DMS53 treated with DMSO at 0.1 percent for 48 hours (cell line): ENCODE measurements around the gene ARID3A.
A peak's percentile ranks its signal among the peaks of the same experiment; 100 is the strongest.

ENCODE experiments used
- DNase-seq: peaks from one replicate; lab custom pipeline; 2025; ENCODE audit not compliant: unreplicated experiment; lab: John Stamatoyannopoulos, UW

The ARID3A gene

DNA sequence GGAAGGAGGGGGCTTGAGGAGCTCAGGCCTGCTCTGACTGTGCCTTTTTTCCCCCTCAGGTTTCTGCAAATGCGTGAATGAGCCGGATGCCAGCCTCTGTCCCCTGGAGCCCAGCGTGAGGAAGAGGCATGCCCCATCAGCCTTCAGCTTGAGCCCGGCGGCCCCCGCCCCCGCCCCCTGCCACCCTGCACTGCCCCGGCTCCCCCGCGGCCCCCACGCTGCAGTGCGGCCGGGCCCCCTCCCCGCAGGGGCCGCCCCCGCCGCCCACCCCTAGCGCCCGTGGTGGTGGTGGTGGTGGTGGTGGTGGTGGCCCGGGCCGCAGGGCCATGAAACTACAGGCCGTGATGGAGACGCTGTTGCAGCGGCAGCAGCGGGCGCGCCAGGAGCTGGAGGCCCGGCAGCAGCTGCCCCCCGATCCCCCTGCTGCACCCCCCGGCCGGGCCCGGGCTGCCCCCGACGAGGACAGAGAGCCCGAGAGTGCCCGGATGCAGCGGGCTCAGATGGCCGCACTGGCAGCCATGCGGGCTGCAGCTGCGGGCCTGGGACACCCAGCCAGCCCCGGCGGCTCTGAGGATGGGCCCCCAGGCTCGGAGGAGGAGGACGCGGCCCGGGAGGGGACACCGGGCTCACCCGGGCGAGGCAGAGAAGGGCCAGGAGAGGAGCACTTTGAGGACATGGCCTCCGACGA is 3.5 kb downstream of the ARID3A start:
- no peak for DNase-seq

DNA sequence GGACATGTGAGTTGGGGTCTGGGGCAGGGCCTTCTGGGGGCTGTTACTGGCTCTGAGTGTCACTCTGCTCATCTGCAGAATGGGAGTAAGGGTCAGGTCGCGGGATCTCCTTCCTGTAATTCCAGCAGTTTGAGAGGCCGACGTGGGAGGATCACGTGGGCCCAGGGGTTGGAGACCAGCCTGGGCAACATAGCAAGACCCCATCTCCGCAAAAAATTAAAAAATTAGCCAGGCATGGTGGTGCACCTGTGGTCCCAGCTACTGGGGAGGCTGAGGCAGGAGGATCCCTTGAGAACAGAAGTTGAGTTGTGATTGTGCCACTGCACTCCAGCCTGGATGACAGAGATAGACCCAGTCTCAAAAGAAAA is 4.0 kb downstream of the ARID3A start:
- no peak for DNase-seq

DNA sequence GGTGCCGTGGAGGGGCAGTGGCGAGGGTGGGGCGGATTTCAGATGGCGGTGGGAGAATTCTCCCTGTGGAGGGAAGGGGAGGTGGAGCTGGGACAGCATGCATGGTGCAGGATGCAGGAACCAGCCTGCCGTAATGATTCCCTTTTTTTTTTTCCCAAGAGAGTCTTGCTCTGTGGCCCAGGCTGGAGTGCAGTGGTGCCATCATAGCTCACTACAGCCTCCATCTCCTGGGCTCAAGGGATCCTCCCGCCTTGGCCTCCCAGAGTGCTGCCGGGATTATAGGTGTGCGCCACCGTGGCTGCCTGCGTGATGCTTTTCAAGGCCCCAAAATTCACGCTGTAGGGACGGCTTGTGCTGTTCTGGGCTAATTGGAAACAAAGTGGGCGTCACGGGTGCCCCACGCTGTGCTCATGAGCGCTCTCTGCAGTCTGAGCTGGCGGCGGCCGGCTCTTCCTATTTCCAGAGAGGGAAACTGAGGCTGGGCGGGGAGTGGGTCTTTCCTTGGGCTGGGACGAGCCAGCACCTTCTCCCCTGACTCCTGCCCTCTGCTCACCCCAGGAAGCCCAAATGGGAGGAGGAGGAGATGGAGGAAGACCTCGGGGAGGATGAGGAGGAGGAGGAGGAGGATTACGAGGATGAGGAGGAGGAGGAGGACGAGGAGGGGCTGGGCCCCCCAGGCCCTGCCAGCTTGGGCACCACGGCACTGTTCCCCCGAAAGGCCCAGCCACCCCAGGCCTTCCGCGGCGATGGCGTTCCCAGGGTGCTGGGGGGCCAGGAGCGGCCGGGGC is 6.2 kb downstream of the ARID3A start:
- no peak for DNase-seq

DNA sequence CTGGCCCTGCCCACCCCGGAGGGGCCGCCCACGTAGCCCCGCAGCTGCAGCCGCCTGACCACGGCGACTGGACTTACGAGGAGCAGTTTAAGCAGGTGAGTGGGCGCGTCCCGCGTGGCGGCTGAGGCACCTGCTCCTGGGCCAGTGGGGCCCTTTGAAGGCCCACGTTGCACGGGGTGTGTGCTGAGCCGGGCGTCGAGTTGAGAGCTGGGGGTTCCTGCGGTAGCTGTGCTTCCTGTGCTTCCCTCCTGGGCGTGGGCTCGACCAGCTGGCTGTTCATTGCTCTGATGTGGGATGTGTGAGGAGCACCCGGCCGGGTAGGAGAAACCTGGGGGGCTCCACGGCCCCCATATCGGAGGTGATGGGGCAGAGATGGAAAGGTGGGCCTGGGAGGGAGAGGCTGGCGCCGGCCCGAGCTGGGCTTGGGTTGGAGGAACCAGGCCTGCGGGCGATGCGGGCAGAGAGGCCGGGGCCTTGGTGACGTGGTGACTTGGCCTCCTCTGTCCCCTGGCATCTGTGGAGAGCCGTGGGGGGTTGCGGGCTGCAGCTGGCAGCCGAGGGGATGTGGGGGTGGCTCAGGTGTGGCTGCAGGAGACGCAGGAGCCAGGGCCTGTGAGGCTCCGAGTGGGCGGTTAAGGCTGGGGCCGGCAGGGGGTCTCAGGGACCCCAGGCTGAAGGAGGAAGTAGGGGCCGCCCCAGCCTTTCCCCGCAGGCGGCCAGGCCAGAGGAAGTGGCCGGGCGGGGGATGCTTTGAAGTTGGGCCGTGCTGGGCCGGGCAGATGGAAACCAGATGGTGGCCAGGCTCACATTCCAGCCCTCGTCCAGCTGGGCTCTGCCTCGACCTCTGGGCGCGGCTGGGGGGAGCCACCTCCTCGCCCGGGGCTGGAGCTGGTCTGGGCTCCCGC is 7.1 kb downstream of the ARID3A start:
- DNase-seq = no peak

DNA sequence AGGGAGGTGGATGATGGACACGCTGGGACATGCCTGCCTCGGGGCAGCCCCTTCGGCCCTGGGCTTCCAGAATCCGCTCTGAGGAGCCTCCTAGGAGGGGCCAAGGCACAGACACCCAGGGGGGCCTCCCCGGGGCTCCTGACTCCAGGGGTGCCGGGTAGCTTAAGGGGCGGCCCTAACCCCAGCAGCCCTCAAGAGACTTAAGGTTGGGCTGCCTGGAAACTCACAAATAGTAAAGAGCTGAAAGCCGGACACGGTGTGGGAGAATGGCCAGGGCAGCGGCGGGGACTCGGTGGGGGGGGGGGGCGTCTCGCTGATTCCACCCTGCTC is 7.7 kb downstream of the ARID3A start:
- DNase-seq = no peak

DNA sequence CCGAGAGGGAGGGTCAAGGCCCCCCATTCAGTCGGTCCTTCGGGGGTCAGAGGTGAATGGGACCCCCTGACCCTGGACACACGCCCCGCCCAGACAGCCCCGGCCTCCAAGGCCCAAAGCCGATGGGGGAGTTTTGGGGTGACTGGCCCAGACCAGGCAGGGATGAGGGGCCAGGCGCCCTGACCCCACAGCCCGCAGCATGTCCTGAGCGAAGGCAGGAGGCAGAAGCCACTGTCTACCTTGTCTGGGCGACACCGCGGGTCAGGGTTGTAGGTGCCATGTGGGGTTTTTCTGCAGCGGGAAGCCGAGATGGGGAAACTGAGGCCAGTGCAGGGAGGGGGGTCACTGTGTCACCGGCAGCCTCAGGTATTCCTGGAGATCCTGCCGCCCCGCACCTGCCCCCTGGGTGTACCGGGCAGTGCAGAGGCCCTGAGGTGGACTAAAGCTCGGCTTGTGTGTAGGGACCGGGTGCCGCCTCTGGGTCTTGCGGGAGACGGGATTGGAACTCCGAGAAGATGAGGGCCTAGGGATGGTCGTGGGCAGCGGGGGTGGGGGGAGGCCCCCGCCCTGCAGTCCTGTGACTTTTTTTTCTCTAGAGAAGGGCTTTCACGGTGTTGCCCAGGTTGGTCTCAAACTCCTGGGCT is 8.5 kb downstream of the ARID3A start:
- DNase-seq = no peak

DNA sequence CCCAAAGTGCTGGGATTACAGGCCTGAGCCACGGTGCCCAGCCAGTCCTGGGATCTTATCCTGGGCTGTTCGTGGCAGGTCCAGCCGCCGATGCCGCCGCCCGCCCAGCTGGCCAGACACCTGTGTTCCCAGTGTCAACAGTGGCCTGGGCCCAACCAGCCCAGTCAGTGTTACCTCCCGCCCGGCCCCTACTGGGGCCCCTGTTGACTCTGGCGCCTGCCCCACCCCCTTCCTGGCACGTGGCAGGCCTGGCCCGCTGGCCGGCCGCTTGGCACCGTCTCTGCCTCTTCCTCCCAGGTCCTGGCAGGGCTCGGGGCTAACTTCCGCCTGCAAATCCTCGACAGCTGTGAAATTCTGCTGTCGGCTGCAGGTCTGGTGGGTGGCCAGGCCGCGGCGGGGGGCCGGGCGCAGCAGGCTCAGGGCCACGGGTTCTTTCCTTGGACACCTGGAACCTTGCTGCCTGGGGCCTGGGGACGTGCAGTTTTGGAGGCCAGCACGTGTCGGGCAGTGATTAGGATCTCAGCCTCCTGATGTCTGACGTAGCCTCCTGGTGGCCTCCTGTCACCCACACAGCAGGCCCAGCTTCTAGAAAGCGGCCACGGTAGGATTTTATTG is 9.1 kb downstream of the ARID3A start:
- DNase-seq = peak; percentile 81

DNA sequence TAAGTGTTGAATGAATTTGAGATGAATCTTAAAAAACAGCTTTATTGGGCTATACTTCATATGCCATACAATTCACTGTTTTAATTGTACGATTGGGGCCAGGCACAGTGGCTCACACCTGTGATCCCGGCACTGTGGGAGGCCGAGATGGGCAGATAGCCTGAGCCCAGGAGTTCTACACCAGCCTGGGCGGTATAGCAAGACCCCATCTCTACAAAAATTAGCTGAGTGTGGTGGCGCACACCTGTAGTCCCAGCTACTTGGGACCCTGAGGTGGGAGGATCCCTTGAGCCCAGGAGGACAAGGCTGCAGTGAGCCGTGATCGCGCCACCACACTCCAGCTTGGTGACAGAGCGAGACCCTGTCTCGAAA is 10.3 kb downstream of the ARID3A start:
- no peak for DNase-seq

DNA sequence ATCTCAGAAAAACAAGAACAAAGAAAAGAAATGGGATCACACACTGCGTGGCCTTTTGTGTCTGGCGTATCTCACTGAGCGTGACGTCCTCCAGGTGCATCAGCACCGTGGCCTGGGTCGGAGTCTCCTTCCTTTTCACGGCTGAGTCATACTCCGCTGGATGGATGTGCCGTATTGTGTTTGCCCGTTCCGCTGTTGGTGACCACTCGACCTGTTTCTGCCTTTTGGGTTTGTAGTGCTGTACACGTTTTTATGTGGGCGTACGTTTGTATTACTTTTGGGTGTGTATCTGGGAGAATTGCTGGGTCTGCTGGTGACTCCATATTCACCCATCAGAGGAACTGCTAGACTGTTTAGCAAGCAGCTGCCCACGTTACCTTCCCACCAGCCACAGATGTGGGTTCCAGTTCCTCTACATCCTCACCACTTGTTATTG is 11.4 kb downstream of the ARID3A start:
- no peak for DNase-seq

DNA sequence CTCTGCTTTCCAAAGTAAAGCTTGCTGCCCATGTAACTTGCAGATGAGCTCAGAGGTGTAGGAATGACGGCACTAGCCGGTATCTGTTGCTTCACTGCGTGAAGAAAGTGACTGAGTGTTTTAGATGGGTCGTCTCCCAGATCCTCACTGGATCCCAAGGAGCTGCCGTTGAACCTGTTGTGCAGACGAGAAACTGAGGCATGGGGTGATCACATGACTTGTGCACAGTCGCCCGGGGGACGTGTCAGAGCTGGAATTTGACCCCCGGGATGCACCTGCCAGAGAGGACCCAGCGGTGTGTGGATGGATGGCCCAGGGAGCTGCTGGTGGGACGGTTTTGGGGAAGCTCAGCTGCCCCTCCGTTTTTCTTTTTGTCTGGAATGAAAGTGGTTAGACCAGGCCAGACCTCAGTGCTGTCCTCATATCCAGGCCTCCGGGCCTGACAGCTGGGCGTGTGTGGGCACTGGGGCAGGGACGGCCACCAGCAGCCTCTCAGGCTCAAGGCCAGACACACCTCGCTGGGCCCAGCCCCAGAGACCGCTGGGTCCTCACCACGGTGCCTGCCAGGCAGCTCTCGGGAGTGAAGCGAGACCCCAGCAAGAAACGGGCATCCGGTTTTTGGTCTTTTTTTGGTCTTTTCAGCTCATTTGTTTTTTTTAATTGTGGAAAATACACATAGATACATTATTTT is 12.5 kb downstream of the ARID3A start:
- no peak for DNase-seq

DNA sequence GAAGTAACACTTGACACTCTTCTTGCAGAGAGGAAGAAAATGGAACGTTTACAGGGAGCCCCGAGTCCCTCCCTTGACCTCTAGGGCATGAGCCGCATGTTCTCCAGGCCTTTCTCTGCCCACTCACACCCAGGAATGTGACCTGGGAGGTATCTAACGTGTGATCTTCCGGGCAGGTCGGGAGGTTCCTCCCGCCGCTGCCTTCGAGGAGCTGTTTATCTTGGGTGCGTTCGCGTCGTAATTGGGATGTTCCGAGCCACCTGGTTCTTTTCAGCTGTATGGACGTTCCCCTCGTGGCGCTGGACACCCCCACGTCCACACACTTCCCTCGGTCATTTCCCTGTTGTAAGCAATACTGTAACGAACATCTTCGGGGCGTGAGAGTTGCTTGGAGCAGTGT is 13.6 kb downstream of the ARID3A start:
- no peak for DNase-seq

DNA sequence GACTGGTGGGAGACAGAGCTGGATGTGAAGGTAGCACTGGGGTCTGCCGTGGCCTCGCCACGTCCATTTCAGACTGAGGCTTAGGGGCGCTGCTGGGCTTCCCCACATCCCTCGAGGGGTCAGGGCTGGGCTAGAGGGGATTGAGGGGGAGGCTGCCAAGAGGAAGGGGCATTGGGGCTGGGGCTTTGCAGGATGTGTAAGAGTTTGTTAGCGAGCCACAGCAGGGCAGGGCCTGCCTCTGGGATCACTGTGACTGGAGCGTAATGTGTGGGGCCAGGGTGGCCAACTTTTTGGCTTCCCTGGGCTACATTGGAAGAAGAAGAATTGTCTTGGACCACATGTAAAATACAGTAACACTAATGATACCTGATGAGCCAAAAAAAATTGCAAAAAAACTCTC is 14.1 kb downstream of the ARID3A start:
- no peak for DNase-seq

DNA sequence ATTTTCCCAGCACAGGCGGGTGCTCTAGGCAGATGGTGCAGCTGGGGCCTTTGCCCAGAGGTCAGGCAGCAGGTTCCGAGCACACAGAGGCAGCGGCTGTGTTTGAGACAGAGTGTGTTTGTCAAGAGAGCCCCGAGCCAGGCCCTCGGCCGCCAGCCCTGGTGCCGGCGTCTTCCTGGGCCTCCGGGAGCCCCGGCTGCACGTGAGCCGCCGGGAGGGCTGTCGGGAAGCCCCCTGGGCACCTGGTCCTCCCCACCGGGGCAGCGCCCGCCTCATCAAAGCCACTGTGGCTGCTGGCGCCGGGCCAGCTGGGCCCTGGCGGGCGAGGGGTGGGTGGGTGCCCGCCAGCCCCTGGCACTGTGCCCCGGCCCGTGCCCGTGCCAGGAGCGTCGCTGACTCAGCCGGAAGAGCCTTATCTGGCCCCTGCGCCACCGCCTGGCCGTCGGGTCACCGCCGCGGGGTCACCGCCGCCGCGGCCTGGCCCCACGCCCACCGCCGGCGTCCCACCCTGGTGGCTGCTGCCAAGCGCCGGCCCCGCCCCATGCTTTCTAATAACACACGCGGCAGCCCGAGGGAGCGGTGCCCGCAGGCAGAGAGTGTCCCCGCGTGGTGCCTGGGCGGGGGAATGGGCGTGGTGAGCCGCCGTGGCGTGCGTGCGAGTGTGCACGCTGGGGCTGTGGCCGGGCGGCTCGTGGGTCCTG is 14.9 kb downstream of the ARID3A start:
- DNase-seq = peak; percentile 29

DNA sequence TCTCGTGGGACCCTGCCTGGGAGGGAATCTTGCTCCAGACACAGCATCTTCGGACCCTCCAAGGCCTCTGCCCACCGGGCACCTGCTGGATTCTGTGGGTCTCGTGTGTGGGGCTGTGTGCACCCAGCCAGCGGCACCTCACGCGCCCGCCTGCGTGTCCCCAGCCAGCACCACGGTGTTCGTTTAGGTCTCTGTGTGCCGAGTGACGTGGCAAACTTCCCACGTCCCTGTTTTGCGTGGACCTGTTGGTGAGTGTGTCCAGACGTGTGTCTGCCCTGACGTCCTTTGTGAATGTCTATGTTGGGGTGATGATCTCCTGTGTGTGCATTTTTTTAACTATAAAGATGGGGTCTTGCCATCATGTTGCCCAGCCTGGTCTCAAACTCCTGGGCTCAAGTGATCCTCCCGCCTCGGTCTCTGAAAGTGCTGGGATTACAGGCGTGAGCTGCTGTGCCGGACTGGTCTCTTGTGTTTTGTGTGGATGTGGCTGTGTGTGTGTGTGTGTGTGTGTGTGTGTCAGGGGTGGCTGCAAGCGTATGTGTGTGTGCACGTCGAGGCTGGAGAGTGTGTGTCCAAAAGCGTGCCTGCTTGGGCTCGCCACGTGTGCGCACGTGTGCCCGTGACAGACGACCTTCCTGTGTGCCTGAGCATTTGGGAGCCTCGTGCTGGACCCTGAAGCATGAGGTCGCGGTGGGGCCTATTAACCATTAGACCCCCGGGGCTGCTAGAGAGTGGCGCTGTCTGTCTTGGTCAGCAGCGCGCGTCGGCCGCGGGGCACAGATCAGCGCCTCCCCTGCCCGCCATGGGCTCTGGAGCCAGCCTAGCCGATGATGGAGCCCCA is 15.7 kb downstream of the ARID3A start:
- no peak for DNase-seq

DNA sequence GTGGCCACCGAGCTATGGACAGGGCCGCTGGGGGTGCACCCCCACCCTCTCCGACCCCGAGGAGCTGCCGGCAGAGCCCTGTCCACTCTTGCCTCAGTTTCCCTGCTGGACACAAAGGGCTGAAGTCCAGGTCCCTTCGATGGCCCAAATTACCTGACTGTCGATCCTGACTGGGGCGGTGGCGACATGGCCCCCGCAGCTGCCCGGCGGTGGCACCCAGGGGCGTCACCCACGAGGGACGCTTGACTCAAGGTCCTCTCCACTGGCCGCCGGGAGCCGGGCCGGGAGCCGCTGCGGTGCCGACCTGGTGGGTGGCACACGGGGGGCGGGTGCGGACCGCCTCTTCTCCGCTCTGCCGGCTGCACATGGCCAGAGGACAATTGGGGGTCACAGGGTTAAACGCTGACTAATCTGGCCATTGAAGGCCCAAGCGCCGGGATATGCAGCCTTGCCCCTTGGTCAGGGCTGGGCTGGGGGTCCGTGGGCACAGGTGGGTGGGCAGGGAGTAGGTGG is 16.4 kb downstream of the ARID3A start:
- DNase-seq = no peak

DNA sequence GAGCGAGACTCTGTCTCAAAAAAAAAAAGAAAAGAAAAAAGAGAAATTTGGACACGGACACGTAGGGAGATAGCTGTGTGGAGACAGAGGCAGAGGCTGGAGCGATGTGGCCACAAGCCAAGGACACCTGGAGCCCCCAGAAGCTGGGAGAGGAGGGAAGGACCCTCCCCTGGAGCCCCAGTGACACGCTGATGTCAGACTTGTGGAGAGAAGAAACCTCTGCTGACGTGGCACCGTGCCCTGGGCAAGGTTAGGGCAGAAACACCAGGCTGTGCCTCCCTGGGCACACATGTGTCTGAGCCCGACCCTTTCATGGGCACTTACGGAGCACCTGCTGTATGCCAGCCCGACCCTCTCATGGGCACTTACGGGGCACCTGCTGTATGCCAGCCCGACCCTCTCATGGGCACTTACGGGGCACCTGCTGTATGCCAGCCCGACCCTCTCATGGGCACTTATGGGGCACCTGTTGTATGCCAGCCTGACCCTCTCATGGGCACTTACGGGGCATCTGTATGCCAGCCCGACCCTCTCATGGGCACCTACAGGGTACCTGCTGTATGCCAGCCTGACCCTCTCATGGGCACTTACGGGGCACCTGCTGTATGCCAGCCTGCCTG is 17.8 kb downstream of the ARID3A start:
- no peak for DNase-seq

DNA sequence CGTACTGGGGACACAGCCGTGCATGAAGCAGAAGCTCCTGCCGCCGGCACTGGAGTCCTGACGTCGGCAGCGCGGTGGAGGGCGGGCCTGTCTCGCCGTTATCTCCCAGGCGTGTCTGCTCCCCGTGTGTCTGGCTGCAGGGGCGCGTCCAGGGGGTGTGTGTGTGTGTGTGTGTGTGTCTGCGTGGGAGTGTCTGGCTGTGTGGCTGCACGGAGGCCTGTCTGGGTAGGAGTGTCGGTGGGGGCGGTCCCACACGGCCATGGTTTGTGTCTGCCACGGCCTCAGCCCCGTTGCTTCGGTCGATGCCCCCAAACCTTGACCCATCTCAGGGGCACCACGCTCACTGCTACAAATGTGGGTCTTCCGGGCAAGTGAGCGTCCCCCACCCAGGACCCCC is 18.3 kb downstream of the ARID3A start:
- no peak for DNase-seq

DNA sequence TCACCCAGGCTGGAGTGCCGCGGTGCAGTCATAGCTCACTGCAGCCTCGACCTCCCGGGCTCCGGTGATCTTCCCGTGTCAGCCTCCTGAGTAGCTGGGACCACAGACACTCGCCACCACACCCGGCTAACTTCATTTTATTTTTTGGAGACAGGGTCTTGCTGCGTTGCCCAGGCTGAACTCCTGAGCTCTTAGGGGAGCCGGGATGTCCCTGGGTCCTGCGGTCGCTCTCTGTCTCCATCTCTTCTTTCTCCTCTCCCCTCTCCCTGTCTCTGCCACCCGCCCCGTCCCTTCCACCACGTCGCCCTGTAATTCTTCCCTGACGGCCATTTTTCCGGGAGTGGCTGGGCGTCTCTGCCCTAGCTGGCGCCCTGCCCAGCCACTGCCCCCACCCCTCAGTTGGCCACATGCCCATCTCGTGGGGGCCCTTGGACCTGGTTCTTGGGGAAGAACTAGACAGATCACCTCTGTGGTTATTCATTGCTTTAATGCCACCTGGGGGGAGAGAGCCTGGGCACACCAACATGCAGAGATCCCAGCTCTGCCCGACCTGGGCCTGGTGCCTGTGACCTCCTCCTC is 18.9 kb downstream of the ARID3A start:
- DNase-seq = no peak
